GM21576 (cell line): ENCODE results near the gene ZNF467.

Experiments
- ATAC-seq: cut with Tn5 transposase; IDR thresholded peaks from one replicate; pipeline ENCODE4 v1.9.1; 2021; ENCODE audit warnings: mild to moderate bottlenecking, moderate library complexity; ENCODE audit not compliant: unreplicated experiment

Gene ZNF467

GRCh38 chr7:149716007-149716931 is 57.1 kb downstream of the ZNF467 start:
- no peak for ATAC-seq

GRCh38 chr7:149715476-149715875 is 57.9 kb downstream of the ZNF467 start:
- no peak for ATAC-seq

GRCh38 chr7:149714910-149715471 is 58.4 kb downstream of the ZNF467 start:
- ATAC-seq = peak; percentile 9
